Neural crest cell (in vitro differentiated cells): ENCODE measurements around the gene NPRL2. TPM values are rescaled to one million over a fixed set of nuclear protein-coding genes. Genes with fewer than 3 reads are reported as not detected.

Source experiments
- DNase-seq: peaks from one replicate; pipeline ENCODE4 v3.0.0; 2021; ENCODE audit warnings: low read depth, mixed read lengths, low spot score
- H3K27ac Mint-ChIP-seq: one replicate; pipeline ENCODE4 v1.8.0; 2021; ENCODE audit warnings: mild to moderate bottlenecking, mixed read lengths; ENCODE audit not compliant: unreplicated experiment
- H3K27me3 Mint-ChIP-seq: 2 replicates; pipeline ENCODE4 v1.8.0; 2021; ENCODE audit warnings: low read depth, mild to moderate bottlenecking, mixed read lengths
- H3K36me3 Mint-ChIP-seq: 2 replicates; pipeline ENCODE4 v1.8.0; 2021; ENCODE audit warnings: low read depth, mild to moderate bottlenecking, mixed read lengths
- H3K4me1 Mint-ChIP-seq: 2 replicates; pipeline ENCODE4 v1.8.0; 2021; ENCODE audit warnings: mixed read lengths
- H3K4me3 Mint-ChIP-seq: one replicate; pipeline ENCODE4 v1.8.0; 2021; ENCODE audit warnings: mild to moderate bottlenecking, mixed read lengths
- H3K9me3 Mint-ChIP-seq: 2 replicates; pipeline ENCODE4 v1.8.0; 2021; ENCODE audit warnings: mixed read lengths
- CTCF ChIP-seq: fragments of 200-600 bp; sonication (generic); conservative IDR thresholded peaks from 2 replicates; pipeline ENCODE4 v1.5.0; 2021; ENCODE audit warnings: antibody characterized with exemption, mild to moderate bottlenecking
- total RNA-seq: library from RNA; stranded (reverse); gene quantifications from 2 replicates; pipeline ENCODE4 v1.2.1, GENCODE V29; 2021

The NPRL2 gene
- total RNA-seq, 1 donor from 2014 or later, result 30.6 TPM

GRCh38 chr3:50340147-50340447, 10.5 kb downstream of the NPRL2 start:
- peak overlapping the region; percentile 96 for H3K4me3 Mint-ChIP-seq
- no peak overlapping the region for H3K27ac Mint-ChIP-seq
- DNase-seq, result no peak
- H3K9me3 Mint-ChIP-seq, result no peaks in the 10 kb centered on the region
- H3K4me1 Mint-ChIP-seq, result peaks cover 30% of the 10 kb centered on the region
- peaks cover 47% of the 10 kb centered on the region for H3K27me3 Mint-ChIP-seq
- TF ChIP-seq CTCF, result no peak
- H3K36me3 Mint-ChIP-seq, result no peaks in the 10 kb centered on the region

- Mint-ChIP-seq H3K4me1 (peaks cover 30% of the 10 kb centered on the region), H3K9me3 (no peaks in the 10 kb centered on the region), H3K4me3 (peak overlapping the region; percentile 96), H3K27ac (peak overlapping the region; percentile 5), H3K27me3 (peaks cover 44% of the 10 kb centered on the region), H3K36me3 (no peaks in the 10 kb centered on the region)
- DNase-seq, result no peak
- TF ChIP-seq CTCF, result no peak
Measured at GRCh38 chr3:50339485-50340146, 11.0 kb downstream of the NPRL2 start.

- DNase-seq, result no peak
- Mint-ChIP-seq H3K36me3 (no peaks in the 10 kb centered on the region), H3K4me1 (peaks cover 35% of the 10 kb centered on the region), H3K27ac (no peak overlapping the region), H3K27me3 (peaks cover 43% of the 10 kb centered on the region), H3K9me3 (no peaks in the 10 kb centered on the region), H3K4me3 (peak overlapping the region; percentile 96)
- TF ChIP-seq CTCF, result no peak
Measured at GRCh38 chr3:50338965-50339364, 11.6 kb downstream of the NPRL2 start.

- TF ChIP-seq CTCF, result no peak
Measured at GRCh38 chr3:50337175-50337861, 13.3 kb downstream of the NPRL2 start.

GRCh38 chr3:50336452-50337174, 14.0 kb downstream of the NPRL2 start:
- DNase-seq, result no peak
- H3K27me3 Mint-ChIP-seq, result peaks cover 31% of the 10 kb centered on the region
- H3K36me3 Mint-ChIP-seq, result no peaks in the 10 kb centered on the region
- no peak for TF ChIP-seq CTCF
- H3K4me1 Mint-ChIP-seq, result peaks cover 40% of the 10 kb centered on the region
- H3K4me3 Mint-ChIP-seq, result peak overlapping the region; percentile 96
- peak overlapping the region; percentile 99 for H3K27ac Mint-ChIP-seq
- no peaks in the 10 kb centered on the region for H3K9me3 Mint-ChIP-seq

More at GRCh38 chr3:50337175-50337861, 13.3 kb downstream of the NPRL2 start:
- H3K4me3 Mint-ChIP-seq, result peak overlapping the region; percentile 96
- H3K36me3 Mint-ChIP-seq, result no peaks in the 10 kb centered on the region
- peaks cover 40% of the 10 kb centered on the region for H3K4me1 Mint-ChIP-seq
- no peaks in the 10 kb centered on the region for H3K9me3 Mint-ChIP-seq
- peaks cover 38% of the 10 kb centered on the region for H3K27me3 Mint-ChIP-seq
- DNase-seq, result peak; percentile 97
- peak overlapping the region; percentile 99 for H3K27ac Mint-ChIP-seq
